ENCODE results near the gene PRRX2.

DNA sequence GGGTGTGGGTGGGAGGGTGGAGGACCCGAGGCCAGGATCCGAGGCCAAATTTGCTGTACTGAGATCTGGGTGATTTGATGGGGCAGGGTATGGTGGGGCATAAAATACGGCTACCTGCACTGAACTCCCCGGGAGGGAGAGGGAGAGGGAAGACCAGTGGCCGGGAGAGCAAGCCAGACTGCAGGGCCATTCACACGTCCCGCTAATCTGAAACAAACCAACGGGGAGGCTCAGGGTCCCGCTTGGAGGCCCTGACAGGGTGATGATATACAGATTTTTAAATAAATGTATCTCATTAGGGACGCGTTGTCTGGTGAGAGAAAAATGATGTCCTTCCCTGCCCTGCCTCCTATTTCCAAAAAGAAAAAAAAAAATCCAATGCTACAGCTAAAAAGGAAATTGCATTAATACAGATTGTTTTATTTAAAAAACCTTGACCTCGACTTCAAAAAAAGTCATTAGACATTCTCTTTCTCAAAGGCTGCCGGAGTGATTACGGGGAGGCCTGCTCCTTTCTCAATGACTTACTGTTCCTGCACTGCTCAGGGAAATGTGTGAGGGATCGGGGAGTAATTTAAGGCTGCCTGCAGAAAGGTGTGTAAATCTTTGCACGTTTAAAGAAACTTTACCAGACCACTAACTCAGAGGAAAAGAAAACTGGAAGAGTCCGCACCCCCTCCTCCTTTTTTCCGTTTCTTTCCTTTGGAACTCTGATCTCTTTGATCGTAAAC, 11.5 kb upstream of the PRRX2 start:
- no peak for TF ChIP-seq HDGF (IDR thresholded peaks at IDR 0.05; ENCODE audit: borderline replicate concordance)
- no peak for TF ChIP-seq SP1 (IDR thresholded peaks at IDR 0.05)
- no peak for TF ChIP-seq ZNF384 (IDR thresholded peaks at IDR 0.05)
- no peak for TF ChIP-seq BHLHE40 (IDR thresholded peaks at IDR 0.05; ENCODE audit: borderline replicate concordance)
- TF ChIP-seq ELF4 (IDR thresholded peaks at IDR 0.05) = no peak
- TF ChIP-seq SUZ12 (IDR thresholded peaks at IDR 0.05) = no peak
- TF ChIP-seq CTBP1 (IDR thresholded peaks at IDR 0.05; ENCODE audit: borderline replicate concordance) = no peak
- TF ChIP-seq FOXK2 (IDR thresholded peaks at IDR 0.05) = no peak
